ENCODE measurements around the gene TNFSF13.

TNFSF13 gene

DNA sequence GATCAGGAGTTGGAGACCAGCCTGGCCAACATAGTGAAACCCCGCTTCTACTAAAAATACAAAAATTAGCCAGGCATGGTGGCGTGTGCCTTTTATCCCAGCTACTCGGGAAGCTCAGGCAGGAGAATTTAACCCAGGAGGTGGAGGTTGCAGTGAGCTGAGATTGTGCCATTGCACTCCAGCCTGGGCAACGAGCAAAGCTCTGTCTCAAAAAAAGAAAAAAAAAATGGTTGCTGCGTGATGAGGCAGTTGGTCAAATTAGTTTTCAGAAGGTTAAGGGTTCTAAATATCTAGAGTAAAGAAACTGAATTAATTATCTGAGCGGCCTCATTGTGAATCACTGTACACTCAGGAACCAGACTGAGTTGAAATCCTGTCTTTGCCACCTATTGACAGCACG is 17.4 kb downstream of the TNFSF13 start:
- DNase-seq, result no peak

DNA sequence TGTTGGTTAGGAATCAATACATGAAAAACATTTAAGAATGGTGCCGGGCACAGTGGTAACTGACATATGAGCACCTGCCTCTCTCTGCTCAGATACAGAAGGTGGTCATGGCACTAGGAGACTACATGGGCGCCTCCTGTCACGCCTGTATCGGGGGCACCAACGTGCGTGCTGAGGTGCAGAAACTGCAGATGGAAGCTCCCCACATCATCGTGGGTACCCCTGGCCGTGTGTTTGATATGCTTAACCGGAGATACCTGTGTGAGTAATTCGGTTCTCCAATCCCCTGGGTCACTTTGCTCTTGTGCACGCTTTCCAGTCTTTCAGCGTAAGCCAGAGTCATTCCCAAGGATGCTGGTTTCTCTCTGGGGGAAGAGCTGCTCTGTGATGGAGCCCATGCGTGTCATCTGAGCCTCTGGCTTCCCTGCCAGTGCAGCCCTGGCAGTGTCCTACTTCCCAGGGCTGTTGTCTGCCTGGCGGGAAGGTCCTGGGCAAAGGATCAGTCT is 17.9 kb downstream of the TNFSF13 start:
- no peak for DNase-seq

DNA sequence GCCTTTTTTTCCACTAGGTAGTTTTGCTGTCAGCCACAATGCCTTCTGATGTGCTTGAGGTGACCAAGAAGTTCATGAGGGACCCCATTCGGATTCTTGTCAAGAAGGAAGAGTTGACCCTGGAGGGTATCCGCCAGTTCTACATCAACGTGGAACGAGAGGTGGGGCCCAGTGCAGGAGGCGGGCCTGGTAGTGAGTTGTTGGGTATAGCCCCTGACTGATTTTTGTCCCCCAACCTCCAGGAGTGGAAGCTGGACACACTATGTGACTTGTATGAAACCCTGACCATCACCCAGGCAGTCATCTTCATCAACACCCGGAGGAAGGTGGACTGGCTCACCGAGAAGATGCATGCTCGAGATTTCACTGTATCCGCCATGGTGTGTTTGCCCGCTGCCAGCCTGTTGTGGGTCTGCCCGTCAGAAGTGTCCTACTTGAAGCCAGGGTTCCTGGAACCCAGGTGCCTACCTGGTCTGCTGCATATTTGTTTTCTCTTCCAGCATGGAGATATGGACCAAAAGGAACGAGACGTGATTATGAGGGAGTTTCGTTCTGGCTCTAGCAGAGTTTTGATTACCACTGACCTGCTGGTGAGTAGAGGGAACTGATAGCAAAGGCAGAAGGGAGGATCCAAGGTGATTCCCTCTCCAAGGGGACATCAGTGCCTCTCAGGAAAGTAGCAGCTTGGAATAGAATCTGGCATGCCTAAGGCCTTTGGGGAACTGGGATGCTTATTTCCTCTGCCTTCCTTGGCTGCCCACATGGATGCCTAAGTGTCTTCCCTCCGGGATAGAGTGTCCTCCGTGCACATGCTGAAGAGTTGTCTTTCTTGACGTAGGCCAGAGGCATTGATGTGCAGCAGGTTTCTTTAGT is 19.0 kb downstream of the TNFSF13 start:
- DNase-seq, result no peak

DNA sequence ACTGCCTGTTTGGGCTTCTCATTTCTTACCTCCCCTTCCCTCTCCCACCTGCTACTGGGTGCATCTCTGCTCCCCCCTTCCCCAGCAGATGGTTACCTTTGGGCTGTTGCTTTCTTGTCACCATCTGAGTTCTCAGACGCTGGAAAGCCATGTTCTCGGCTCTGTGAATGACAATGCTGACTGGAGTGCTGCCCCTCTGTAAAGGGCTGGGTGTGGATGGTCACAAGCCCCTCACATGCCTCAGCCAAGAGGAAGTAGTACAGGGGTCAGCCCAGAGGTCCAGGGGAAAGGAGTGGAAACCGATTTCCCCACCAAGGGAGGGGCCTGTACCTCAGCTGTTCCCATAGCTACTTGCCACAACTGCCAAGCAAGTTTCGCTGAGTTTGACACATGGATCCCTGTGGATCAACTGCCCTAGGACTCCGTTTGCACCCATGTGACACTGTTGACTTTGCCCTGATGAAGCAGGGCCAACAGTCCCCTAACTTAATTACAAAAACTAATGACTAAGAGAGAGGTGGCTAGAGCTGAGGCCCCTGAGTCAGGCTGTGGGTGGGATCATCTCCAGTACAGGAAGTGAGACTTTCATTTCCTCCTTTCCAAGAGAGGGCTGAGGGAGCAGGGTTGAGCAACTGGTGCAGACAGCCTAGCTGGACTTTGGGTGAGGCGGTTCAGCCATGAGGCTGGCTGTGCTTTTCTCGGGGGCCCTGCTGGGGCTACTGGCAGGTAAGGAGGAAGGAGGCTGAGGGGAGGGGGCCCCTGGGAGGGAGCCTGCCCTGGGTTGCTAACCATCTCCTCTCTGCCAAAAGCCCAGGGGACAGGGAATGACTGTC is 20.7 kb downstream of the TNFSF13 start, which contains the start of gene CD68:
Gene CD68 (plus strand): TSS at position 638 of the 833 bp plus-strand sequence. CDS start 40 bp downstream, at position 678.
- no peak for DNase-seq

DNA sequence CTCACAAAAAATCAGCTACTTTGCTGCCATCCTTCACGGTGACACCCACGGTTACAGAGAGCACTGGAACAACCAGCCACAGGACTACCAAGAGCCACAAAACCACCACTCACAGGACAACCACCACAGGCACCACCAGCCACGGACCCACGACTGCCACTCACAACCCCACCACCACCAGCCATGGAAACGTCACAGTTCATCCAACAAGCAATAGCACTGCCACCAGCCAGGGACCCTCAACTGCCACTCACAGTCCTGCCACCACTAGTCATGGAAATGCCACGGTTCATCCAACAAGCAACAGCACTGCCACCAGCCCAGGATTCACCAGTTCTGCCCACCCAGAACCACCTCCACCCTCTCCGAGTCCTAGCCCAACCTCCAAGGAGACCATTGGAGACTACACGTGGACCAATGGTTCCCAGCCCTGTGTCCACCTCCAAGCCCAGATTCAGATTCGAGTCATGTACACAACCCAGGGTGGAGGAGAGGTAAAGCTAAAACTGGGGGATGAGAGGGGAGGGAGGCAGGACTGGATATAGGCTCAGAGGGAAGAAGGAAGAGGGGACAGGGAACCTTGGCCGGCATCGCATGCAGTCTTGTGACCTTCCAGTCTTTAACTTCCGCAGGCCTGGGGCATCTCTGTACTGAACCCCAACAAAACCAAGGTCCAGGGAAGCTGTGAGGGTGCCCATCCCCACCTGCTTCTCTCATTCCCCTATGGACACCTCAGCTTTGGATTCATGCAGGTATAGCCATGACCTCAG is 21.5 kb downstream of the TNFSF13 start:
- no peak for DNase-seq

DNA sequence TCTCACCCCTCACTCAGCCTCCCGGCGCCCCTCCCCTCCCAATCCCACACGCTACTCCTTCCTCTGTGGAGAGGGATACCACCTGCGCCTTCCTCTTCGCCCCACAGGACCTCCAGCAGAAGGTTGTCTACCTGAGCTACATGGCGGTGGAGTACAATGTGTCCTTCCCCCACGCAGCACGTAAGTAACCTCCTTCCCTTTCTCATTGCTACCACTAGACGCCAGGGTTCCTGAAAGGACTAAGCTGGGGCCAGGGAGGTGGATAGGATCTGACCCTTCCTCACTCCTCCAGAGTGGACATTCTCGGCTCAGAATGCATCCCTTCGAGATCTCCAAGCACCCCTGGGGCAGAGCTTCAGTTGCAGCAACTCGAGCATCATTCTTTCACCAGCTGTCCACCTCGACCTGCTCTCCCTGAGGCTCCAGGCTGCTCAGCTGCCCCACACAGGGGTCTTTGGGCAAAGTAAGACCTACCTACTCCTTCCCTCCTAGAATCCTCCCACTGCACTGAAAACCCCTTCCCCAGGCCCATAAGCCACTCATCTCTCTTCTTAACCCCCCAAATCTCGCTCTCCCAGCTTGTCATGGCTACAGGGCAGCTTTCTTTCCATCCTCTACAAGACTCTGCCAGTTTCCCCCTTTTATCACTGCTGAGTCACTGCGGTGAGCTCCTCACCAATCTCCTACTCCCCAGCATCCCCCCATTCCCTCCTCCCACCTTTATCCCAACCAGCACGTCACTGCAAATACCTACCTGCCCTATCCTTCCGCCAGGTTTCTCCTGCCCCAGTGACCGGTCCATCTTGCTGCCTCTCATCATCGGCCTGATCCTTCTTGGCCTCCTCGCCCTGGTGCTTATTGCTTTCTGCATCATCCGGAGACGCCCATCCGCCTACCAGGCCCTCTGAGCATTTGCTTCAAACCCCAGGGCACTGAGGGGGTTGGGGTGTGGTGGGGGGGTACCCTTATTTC is 22.3 kb downstream of the TNFSF13 start:
- DNase-seq, result no peak

DNA sequence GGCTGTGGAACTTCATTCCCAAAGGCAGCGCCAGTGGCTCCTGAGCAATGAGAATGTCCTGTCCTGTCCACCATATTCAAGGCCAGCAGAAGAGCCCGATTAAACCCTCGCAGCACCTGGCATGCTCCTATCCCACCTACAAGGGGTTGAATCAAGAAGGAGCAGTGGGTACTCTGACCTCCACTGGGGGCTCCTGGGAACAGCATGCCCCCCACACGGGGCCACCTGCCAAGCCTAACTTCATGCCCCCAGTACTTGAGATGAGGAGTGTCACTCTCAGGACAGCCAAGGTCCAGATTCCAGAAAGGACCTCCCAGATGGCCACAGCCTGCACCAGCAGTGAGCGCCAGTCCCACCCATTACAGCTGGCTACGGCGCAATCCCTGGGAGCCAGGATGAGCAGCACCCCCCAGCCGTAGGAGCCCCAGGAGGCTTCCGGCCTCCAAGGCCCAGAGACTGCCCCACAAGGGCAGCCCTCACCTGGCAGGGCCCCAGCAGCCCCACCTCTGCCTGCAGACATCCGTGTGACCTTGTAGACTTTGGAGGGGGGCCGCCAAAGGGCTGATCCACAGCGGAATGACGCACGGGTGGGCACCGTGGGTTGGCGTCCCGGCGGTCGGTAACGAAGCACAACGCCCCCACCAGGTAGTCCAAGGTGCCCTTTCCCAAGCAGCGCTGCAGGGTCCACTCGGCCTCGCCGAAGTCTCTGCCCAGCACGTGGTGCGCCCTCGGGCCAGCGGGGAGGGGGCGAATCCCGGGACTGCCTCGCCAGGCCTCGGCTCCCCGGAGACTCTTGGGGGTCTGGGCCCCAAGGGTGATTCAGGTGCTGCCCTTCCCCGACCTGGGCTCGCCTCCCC is 24.1 kb downstream of the TNFSF13 start:
- no peak for DNase-seq

DNA sequence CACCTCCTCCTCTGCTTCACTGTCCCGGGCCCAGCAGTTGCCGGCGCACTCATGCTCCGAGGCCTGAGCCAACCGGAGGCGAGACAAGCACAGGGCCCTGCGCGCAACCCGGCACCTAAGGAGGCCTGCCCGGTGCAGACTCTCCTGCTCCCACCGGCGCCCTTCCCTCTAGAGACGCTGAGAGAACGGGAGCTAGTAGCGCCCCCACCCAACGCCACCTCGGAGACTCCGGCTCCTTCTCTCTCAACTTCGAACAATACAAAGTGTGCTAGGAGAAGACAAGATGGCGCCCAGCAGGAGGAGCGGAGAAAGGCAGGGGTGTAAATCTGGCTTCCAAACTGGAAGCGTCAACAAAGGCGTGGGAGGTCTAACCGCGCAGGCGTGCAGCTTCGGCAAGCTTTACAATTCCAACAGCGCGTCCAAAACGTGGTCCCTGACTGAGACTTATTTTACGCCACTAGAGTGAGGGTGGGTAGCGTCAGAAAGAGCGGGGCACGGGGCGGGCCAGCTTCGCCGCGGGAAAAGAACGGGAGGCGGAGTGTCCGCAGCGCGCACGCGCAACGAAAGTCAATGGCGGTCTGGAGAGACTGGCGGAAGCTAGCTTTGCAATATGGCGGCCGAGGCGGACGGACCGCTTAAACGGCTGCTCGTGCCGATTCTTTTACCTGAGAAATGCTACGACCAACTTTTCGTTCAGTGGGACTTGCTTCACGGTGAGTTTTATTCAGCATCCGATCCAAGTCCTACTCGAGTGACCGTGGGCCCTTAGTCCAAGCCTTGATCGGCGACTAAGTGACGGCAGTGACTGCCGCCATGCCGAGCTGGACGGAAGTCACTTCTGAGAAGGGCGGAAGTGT is 24.9 kb downstream of the TNFSF13 start, which contains the start of gene MPDU1:
Gene MPDU1 (plus strand): TSS at position 600 of the 857 bp plus-strand sequence. CDS start 11 bp downstream, at position 611.
- peak; percentile 91 for DNase-seq

DNA sequence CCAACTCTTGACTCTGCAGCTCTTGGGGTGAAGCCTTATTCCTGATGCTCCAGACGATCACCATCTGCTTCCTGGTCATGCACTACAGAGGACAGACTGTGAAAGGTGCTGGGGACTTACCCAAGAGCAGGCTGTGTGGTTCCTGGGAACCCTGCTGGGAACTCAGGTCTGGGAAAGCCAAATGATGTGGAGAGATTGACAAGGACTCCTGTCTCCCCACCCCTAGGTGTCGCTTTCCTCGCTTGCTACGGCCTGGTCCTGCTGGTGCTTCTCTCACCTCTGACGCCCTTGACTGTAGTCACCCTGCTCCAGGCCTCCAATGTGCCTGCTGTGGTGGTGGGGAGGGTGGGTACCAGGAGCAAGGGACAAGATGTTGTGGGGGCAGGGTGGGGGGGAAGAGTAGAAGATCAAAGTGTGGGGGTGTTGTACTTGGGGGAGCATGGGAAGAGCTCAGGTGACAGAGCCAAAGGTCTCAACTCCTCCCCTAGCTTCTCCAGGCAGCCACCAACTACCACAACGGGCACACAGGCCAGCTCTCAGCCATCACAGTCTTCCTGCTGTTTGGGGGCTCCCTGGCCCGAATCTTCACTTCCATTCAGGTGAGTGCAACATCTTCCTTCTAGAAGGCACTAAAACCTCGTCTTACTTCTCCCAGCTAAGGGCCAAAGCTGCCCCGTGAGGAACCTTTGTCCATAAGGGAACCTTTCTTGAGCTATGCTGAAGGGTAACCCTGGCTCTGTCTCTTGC is 28.3 kb downstream of the TNFSF13 start:
- DNase-seq, result no peak

DNA sequence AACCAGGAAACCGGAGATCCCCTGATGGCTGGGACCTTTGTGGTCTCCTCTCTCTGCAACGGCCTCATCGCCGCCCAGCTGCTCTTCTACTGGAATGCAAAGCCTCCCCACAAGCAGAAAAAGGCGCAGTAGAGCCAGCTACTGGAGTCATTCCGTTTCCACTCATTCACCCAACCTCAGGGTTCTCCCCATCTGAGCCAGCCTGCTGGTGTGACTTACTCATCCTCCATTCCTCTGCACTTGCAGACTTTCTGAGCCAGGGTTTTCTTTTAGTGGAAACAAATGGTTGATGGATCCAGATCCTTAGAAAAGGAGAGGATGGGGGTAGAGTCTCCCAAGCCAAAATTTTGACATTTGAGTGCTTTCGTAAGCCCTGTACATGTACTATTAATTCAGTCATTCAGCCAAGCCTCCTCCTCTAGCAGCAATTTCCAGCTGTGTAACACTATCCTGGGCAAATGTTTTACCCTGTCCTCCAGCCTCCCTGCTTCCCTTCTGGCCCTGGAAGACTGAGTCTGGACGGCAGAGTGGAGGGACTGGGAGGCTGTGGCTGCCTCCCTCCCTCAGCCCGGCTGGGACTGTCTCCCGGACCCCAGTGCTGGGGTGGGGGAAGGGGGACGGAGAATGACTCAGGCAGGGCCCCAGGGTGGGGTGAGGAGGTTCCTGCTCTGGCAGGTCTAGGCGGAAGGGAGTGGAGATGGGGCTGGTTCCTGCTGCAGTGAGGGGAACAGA is 29.0 kb downstream of the TNFSF13 start:
- no peak for DNase-seq

DNA sequence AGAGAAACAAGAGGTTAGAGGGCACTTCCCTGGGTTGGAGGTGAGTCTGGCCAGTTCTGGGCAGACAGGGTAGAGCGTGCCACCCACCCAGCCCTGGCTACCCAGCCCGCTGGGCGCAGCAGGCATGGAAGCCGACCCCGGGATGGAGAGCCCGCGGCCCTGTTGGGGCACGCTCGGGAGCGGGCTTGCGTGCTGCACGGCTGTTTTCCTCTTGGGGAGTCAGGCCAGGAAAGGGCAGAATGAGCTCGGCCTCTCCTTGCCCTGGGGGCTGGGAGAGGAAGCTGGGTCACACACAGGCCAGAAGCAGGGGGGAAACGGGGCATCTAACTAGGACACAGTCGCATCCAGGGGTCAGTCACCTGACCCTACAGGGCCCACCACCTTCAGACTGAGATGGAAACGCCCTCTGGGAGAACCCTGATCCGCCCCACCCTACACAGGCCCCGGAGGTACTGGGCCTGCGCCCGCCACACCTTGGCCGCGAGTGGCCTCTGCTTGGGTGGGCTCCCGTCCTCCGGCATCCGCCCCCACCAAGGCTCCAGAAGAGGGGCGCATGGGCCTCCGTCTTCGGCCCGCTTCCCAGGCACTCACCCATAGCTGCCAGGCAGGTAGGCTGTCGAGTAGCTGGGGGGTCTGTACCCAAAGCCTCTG is 30.1 kb downstream of the TNFSF13 start:
- no peak for DNase-seq

DNA sequence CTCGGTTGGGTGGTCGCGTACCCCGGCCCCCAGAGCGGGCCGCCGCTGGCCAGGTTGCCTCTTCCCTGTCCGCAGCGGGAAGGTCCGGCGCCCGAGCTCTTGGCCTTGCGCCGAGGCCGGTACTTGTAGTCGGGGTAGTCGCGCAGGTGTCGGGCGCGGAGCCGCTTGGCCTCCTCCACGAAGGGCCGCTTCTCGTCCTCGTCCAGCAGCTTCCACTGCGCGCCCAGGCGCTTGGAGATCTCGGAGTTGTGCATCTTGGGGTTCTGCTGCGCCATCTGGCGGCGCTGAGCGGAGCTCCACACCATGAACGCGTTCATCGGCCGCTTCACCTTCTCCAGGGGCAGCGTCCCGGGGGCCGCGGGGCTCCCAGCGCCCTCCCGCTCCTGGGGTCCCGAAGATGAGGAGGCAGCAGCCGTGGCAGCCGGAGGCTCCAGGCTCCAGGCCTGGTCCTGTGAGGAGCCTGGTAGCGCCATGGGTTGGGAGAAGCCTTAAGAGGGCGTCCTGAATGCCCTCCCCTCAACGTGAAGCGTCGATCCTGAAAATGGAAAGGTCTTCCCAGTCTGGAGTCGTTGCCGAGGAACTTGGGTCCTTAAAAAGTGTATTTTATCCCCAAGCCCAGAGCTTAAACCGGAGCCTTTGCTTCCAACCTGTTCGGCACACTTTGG is 30.8 kb downstream of the TNFSF13 start:
- DNase-seq, result peak; percentile 45

DNA sequence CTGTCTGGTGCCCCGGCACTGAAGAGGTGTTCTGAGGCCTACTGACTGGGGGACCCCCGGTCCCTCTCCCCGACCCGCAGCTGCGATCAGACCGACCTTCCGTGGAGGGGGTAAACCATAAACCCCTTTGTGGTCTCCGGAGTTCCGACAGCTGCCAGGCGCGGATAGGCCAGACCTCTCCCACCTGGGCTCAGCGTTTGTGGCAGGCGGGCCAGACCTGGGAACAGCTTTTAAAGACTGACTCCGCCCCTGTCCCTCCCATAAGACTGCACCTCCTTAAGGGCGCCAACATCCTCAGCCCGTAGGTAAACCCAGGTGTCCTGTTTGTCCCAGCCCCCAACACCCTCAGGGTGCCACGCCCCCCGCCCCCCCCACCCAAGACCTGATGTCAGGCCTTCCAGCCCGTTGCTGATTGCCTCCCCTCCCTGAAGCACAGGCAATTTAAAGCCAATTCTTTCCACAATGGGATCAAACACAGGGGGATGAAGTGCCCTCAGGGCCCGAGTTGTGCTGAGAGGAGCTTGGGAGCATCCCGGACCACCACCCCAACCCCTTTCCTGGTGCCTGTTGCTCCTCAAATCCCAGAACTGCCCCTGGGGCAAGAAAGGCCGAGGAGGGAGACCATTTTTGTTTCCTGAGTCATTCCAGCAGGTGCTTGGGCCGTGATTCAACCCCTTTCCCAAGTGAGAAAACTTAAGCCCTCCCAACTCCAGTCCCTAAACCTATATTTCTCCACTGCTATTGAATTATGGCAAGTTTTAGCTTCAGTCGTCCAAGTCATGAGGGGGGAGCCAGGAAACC is 31.5 kb downstream of the TNFSF13 start, which contains the start of gene SOX15:
Gene SOX15 (minus strand): TSS at position 204 of the 801 bp plus-strand sequence. CDS start 418 bp downstream, outside the sequence.
- DNase-seq, result no peak

DNA sequence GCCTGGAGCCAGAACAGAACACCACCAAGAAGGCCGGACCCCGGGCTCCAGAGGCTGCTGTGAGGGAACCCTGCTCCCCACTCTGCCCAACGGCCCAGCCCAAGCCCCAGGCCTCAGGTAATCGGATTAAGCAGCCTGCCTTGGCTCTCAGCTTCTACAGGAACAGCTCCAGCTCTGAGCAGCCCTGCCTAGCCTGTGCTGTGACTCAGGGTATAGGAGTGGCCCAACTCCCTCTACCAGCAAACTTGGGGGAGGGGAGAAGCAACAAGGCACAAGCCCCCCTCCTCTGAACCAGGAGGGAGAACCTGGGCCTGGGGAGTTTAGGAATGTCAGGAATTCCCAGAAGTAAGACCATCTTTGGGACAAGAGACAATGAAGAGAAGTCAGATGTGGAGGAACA is 32.2 kb downstream of the TNFSF13 start:
- DNase-seq, result no peak

DNA sequence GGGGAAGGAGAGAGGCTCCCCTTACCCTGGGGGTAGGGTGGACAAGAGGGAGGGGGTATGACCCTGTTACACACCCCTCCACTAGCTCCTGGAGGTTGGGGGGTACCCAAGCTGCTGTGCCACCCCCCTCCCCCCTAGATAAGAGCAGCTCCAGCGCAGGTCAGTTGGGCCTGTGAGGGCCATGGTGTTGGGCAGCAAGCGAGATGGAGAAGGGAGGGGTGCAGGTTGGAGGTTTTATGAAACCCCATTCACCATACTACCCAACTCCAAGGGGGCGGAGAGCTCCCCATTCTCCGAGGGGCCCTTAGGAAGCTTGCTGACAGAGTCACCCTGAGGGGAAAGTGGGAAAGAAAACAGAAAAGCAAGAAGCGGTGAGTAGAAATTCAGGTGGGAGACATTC is 33.0 kb downstream of the TNFSF13 start:
- no peak for DNase-seq
